SK-N-SH (cell line): ENCODE data around the gene OR51S1. TPM values are rescaled to one million over a fixed set of nuclear protein-coding genes. Genes with fewer than 3 reads are reported as not detected.
"Not testable (repeated sequence)": the region's sequence is repeated elsewhere in the genome, so short reads cannot be mapped to it uniquely, and the experiment has no call there.

Source experiments
- CTCF ChIA-PET: fragments of 300-600, 350-600 bp; formaldehyde crosslinking; extraction: SDS; loops from one replicate; lab custom pipeline; 2021; lab: Yijun Ruan, JAX
- POLR2A ChIA-PET: fragments of 350-600 bp; sonication (Branson Sonifier 250); formaldehyde crosslinking; extraction: SDS; loops from one replicate; lab custom pipeline; 2020; ENCODE audit warnings: antibody characterized with exemption, inconsistent platforms; lab: Yijun Ruan, JAX
- DNase-seq: peaks from one replicate; pipeline ENCODE4 v3.0.0; 2012
- H2AFZ ChIP-seq: fragments of 200-600 bp; sonication (generic); 2 replicates; pipeline ENCODE4 v1.8.1; 2016; ENCODE audit warnings: antibody characterized with exemption, mild to moderate bottlenecking, low read depth
- H3F3A ChIP-seq: fragments of 200-600 bp; sonication (generic); replicated peaks from 2 replicates; pipeline ENCODE3; 2016; ENCODE audit warnings: antibody characterized with exemption, mild to moderate bottlenecking; ENCODE audit not compliant: insufficient read depth
- H3K27ac ChIP-seq, 2 experiments: fragments of 200-500 bp in 1 of 2; fragments of 200-600 bp in 1 of 2; sonication (Bioruptor generic) in 1 of 2; sonication (generic), shearing (Covaris generic) in 1 of 2; 2 replicates each; pipeline versions ENCODE4 v1.5.1 to v1.6.1; 2014 to 2016; ENCODE audit warnings: low read depth in 2 of 2, inconsistent platforms in 1 of 2, low read length in 1 of 2, mild to moderate bottlenecking in 1 of 2, mixed read lengths in 1 of 2
- H3K27me3 ChIP-seq: fragments of 200-600 bp; sonication (generic), shearing (Covaris generic); 2 replicates; pipeline ENCODE4 v1.6.1; 2016; ENCODE audit warnings: mixed run types; ENCODE audit not compliant: insufficient read depth
- H3K36me3 ChIP-seq, 2 experiments: fragments of 200-500 bp in 1 of 2; fragments of 200-600 bp in 1 of 2; sonication (Bioruptor generic) in 1 of 2; sonication (generic) in 1 of 2; replicated peaks in 1 of 2; 2 replicates each; pipeline versions ENCODE3 to v1.5.1; 2014 to 2016; ENCODE audit warnings: low read length in 1 of 2, mild to moderate bottlenecking in 1 of 2; ENCODE audit not compliant: insufficient read depth in 2 of 2, control insufficient read depth in 1 of 2
- H3K4me1 ChIP-seq, 2 experiments: fragments of 200-500 bp in 1 of 2; fragments of 200-600 bp in 1 of 2; sonication (Bioruptor generic) in 1 of 2; sonication (generic), shearing (Covaris generic) in 1 of 2; 2 replicates each; pipeline versions ENCODE4 v1.5.1 to v1.6.1; 2014 to 2016; ENCODE audit warnings: low read depth in 1 of 2, low read length in 1 of 2, mixed run types in 1 of 2; ENCODE audit not compliant: insufficient read depth in 2 of 2, control insufficient read depth in 1 of 2
- H3K4me2 ChIP-seq: fragments of 200-600 bp; sonication (generic), shearing (Covaris generic); 2 replicates; pipeline ENCODE4 v1.6.1; 2017; ENCODE audit warnings: mixed run types
- H3K4me3 ChIP-seq, 2 experiments: fragments of 200-500 bp in 1 of 2; fragments of 200-600 bp in 1 of 2; sonication (Bioruptor generic) in 1 of 2; sonication (generic), shearing (Covaris generic) in 1 of 2; 2 replicates each; pipeline versions ENCODE4 v1.5.1 to v1.8.1; 2014 to 2016; ENCODE audit warnings: low read depth in 2 of 2, inconsistent platforms in 1 of 2, low read length in 1 of 2, mild to moderate bottlenecking in 1 of 2, mixed read lengths in 1 of 2, moderate library complexity in 1 of 2
- H3K79me2 ChIP-seq: fragments of 200-600 bp; sonication (generic); 2 replicates; pipeline ENCODE4 v1.8.1; 2017; ENCODE audit warnings: mild to moderate bottlenecking; ENCODE audit not compliant: insufficient read depth
- H3K9ac ChIP-seq: fragments of 200-600 bp; sonication (generic); 2 replicates; pipeline ENCODE4 v1.6.1; 2017; ENCODE audit warnings: mixed run types
- H3K9me2 ChIP-seq: fragments of 200-600 bp; sonication (generic); 2 replicates; pipeline ENCODE4 v1.6.1; 2017; ENCODE audit warnings: mixed run types
- H3K9me3 ChIP-seq: fragments of 200-600 bp; sonication (generic); 2 replicates; pipeline ENCODE4 v1.6.1; 2017; ENCODE audit warnings: mixed run types, mild to moderate bottlenecking, moderate library complexity
- H4K20me1 ChIP-seq: fragments of 200-600 bp; sonication (generic); 2 replicates; pipeline ENCODE4 v1.6.1; 2017; ENCODE audit warnings: mild to moderate bottlenecking, mixed run types; ENCODE audit not compliant: insufficient read depth
- FOXJ3 ChIP-seq: sonication (generic); formaldehyde crosslinking; IDR thresholded peaks from 2 replicates; pipeline ENCODE4 v1.5.1; 2020; ENCODE audit warnings: mild to moderate bottlenecking, missing genetic modification reagents
- GATA2 ChIP-seq: sonication (generic); formaldehyde crosslinking; IDR thresholded peaks from 2 replicates; pipeline ENCODE4 v1.5.0; 2020; ENCODE audit warnings: mild to moderate bottlenecking, missing genetic modification reagents
- RXRA ChIP-seq: IDR thresholded peaks from 2 replicates; pipeline ENCODE4 v1.4.0; 2012; ENCODE audit warnings: low read depth, mild to moderate bottlenecking, borderline replicate concordance
- TAF1 ChIP-seq: IDR thresholded peaks from 2 replicates; pipeline ENCODE4 v1.6.1; 2012; ENCODE audit warnings: low read depth, mild to moderate bottlenecking, low read length, moderate library complexity, borderline replicate concordance
- TCF12 ChIP-seq: IDR thresholded peaks from 2 replicates; pipeline ENCODE4 v1.4.0; 2012
- TEAD4 ChIP-seq: IDR thresholded peaks from 2 replicates; pipeline ENCODE4 v1.4.0; 2012; ENCODE audit warnings: mild to moderate bottlenecking, borderline replicate concordance; ENCODE audit not compliant: insufficient read depth
- WGBS: methylation state at CpG from one replicate; pipeline ENCODE4 v1.1.6; 2017; ENCODE audit warnings: low lambda C conversion rate; 5-methylcytosine and 5-hydroxymethylcytosine counted together
- polyA plus RNA-seq, 3 experiments: library from polyadenylated mRNA; depleted of rRNA; stranded (reverse); fragments of >200 nt; gene quantifications; 2 replicates each; pipeline ENCODE4 v1.2.3, GENCODE V29; 2012
- TF ChIP-seq, protein P1 (sequence below): IDR thresholded peaks from 2 replicates; pipeline ENCODE4 v1.4.0; 2012; ENCODE audit warnings: low read depth, borderline replicate concordance
- TF ChIP-seq, protein P2 (sequence below): fragments of 150-350 bp; IDR thresholded peaks from 2 replicates; pipeline ENCODE4 v1.6.1; 2016; ENCODE audit warnings: mild to moderate bottlenecking, low read depth, low read length

OR51S1 gene
- polyA plus RNA-seq, 1 of the 3 experiments (the other 2 are of a cell fraction) = not detected

DNA sequence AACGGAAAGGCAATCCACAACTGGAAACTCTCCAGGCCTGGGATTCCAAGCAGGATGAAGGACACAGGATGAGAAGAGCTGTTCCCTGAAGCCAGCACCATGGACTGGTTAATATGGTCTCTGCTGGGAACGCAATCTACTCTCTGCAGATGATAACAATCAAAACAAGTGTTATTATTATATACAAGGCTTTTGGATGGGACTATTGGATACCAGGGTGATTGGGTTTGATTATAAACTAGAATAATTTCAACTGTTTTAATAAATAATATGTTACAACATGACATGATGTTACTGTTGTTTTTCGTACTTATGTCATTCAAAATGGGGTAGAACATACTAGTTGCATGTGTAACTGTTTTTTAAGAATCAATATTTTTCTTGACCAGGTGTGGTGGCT, 44.7 kb downstream of the OR51S1 start, which contains the start of gene OR52R1:
TSS of gene OR52R1 (minus strand) at position 101 of the 400 bp plus-strand sequence. CDS start at position 101, 0 bp downstream.
- no peak for DNase-seq
- Histone ChIP-seq H3K79me2 (no peaks in the 10 kb centered on the region), H3F3A (no peaks in the 10 kb centered on the region), H4K20me1 (no peaks in the 10 kb centered on the region), H3K36me3 (no peaks in the 10 kb centered on the region), H3K9ac (no peak within 1 kb of the TSS), H3K27me3 (no peaks in the 10 kb centered on the region), H3K4me2 (no peak within 1 kb of the TSS), H3K27ac (no peak within 1 kb of the TSS), H3K4me3 (no peak within 1 kb of the TSS), H2AFZ (no peak within 1 kb of the TSS), H3K9me3 (no peaks in the 10 kb centered on the region), H3K9me2 (no peaks in the 10 kb centered on the region), H3K4me1 (no peaks in the 10 kb centered on the region)
- POLR2A ChIA-PET = no interaction called here
- 0% methylated on average over 3 of the region's 3 CpGs for WGBS
- CTCF ChIA-PET = no interaction called here
- no peak for TF ChIP-seq RXRA
- TF ChIP-seq FOXJ3 (CRISPR knock-in tag) = no peak
- no peak for TF ChIP-seq TAF1
- no peak for TF ChIP-seq TCF12
- TF ChIP-seq GATA2 (CRISPR knock-in tag) = no peak
- TF ChIP-seq, protein P1, sequence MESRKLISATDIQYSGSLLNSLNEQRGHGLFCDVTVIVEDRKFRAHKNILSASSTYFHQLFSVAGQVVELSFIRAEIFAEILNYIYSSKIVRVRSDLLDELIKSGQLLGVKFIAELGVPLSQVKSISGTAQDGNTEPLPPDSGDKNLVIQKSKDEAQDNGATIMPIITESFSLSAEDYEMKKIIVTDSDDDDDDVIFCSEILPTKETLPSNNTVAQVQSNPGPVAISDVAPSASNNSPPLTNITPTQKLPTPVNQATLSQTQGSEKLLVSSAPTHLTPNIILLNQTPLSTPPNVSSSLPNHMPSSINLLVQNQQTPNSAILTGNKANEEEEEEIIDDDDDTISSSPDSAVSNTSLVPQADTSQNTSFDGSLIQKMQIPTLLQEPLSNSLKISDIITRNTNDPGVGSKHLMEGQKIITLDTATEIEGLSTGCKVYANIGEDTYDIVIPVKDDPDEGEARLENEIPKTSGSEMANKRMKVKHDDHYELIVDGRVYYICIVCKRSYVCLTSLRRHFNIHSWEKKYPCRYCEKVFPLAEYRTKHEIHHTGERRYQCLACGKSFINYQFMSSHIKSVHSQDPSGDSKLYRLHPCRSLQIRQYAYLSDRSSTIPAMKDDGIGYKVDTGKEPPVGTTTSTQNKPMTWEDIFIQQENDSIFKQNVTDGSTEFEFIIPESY = no peak
- TF ChIP-seq TEAD4 = no peak
- TF ChIP-seq, protein P2, sequence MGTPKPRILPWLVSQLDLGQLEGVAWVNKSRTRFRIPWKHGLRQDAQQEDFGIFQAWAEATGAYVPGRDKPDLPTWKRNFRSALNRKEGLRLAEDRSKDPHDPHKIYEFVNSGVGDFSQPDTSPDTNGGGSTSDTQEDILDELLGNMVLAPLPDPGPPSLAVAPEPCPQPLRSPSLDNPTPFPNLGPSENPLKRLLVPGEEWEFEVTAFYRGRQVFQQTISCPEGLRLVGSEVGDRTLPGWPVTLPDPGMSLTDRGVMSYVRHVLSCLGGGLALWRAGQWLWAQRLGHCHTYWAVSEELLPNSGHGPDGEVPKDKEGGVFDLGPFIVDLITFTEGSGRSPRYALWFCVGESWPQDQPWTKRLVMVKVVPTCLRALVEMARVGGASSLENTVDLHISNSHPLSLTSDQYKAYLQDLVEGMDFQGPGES = no peak

DNA sequence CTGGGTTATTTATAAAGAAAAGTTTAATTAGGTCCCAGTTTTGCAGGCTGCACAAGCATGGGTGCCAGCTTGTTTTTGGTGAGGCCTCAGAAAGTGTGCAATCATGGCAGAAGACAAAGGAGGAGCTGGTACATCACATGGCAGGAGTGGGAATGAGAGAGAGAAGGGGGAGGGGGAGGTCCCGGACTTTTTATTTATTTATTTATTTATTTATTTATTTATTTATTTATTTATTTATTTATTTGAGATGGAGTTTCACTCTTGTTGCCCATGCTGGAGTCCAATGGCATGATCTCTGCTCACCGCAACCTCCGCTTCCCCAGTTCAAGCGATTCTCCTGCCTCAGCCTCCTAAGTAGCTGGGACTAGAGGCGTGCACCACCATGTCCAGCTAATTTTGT, 47.7 kb downstream of the OR51S1 start:
- H4K20me1 ChIP-seq, DNase-seq, H3K4me1 ChIP-seq, POLR2A ChIA-PET, H3K4me2 ChIP-seq, H3F3A ChIP-seq, H3K9ac ChIP-seq, H3K27me3 ChIP-seq, H2AFZ ChIP-seq, H3K4me3 ChIP-seq, CTCF ChIA-PET, H3K9me3 ChIP-seq, H3K79me2 ChIP-seq, H3K36me3 ChIP-seq, H3K27ac ChIP-seq, H3K9me2 ChIP-seq: not testable (repeated sequence)
- WGBS = 39% methylated on average over 5 of the region's 5 CpGs
